Panc1 (cell line): Measurements from ENCODE around the gene RARB. TPM values are rescaled to one million over a fixed set of nuclear protein-coding genes. Genes with fewer than 3 reads are reported as not detected.

Experiments used
- ATAC-seq: fragments of 200-7000 bp; cut with Tn5 transposase; 2 replicates; pipeline ENCODE4 v1.9.1; 2020; ENCODE audit warnings: mild to moderate bottlenecking, moderate library complexity
- BruUV-seq: library from RNA; stranded (reverse); fragments of 400-500 nt; replicated peaks from 2 replicates; lab custom pipeline; 2021; lab: Mats Ljungman, UMichigan
- CTCF ChIA-PET: fragments of 300-600 bp; sonication (Branson Sonifier 250); formaldehyde crosslinking; loops from one replicate; lab custom pipeline; 2022; ENCODE audit warnings: antibody characterized with exemption; lab: Charles Lee
- POLR2A ChIA-PET: fragments of 300-600 bp; sonication (Branson Sonifier 250); formaldehyde crosslinking; loops from one replicate; lab custom pipeline; 2022; ENCODE audit warnings: antibody characterized with exemption; lab: Charles Lee
- DNase-seq: peaks from one replicate; pipeline ENCODE4 v3.0.0-alpha.2; 2010; ENCODE audit warnings: low read depth, low spot score
- H3K27ac ChIP-seq: 2 replicates; pipeline ENCODE4 v1.5.1; 2011; ENCODE audit warnings: mild to moderate bottlenecking, low read length, inconsistent platforms
- H3K27me3 ChIP-seq: fragments of 200-500 bp; sonication (Bioruptor generic); 2 replicates; pipeline ENCODE4 v1.6.0; 2014; ENCODE audit warnings: low read length, inconsistent platforms; ENCODE audit not compliant: control insufficient read depth, insufficient read depth
- H3K36me3 ChIP-seq: fragments of 200-500 bp; sonication (Bioruptor generic); 2 replicates; pipeline ENCODE4 v1.5.1; 2014; ENCODE audit warnings: inconsistent platforms, mild to moderate bottlenecking, low read length, moderate library complexity; ENCODE audit not compliant: control insufficient read depth, insufficient read depth
- H3K4me1 ChIP-seq: 2 replicates; pipeline ENCODE4 v1.5.1; 2011; ENCODE audit warnings: inconsistent platforms, mild to moderate bottlenecking, low read length, moderate library complexity; ENCODE audit not compliant: control insufficient read depth, insufficient read depth
- H3K4me3 ChIP-seq, 2 experiments: 2 replicates each; pipeline ENCODE4 v1.5.1; 2011 to 2012; ENCODE audit warnings: low read depth in 2 of 2, low read length in 2 of 2, mild to moderate bottlenecking in 2 of 2, inconsistent platforms in 1 of 2, moderate library complexity in 1 of 2
- H3K9me3 ChIP-seq: fragments of 200-500 bp; sonication (Bioruptor generic); 2 replicates; pipeline ENCODE4 v1.5.1; 2014; ENCODE audit warnings: low read depth, mild to moderate bottlenecking, inconsistent platforms, low read length, moderate library complexity; ENCODE audit not compliant: control insufficient read depth, insufficient read depth
- CTCF ChIP-seq: fragments of 450-650 bp; IDR thresholded peaks from 2 replicates; pipeline ENCODE4 v1.5.1; 2017; ENCODE audit warnings: mild to moderate bottlenecking
- POLR2AphosphoS5 ChIP-seq: IDR thresholded peaks from 2 replicates; pipeline ENCODE4 v1.6.1; 2012; ENCODE audit warnings: mild to moderate bottlenecking, low read depth, low read length, moderate library complexity
- REST ChIP-seq, 2 experiments: IDR thresholded peaks; 2 replicates each; pipeline ENCODE4 v1.6.1; 2011 to 2012; ENCODE audit warnings: low read depth in 2 of 2, control low read depth in 1 of 2, low read length in 1 of 2, mild to moderate bottlenecking in 1 of 2, moderate library complexity in 1 of 2; ENCODE audit not compliant: insufficient read depth in 1 of 2
- SIN3A ChIP-seq: IDR thresholded peaks from 2 replicates; pipeline ENCODE4 v1.6.1; 2012; ENCODE audit warnings: low read depth, mild to moderate bottlenecking, low read length, moderate library complexity, borderline replicate concordance; ENCODE audit not compliant: insufficient read depth
- TCF7L2 ChIP-seq: IDR thresholded peaks from 2 replicates; pipeline ENCODE4 v1.6.1; 2011; ENCODE audit warnings: mild to moderate bottlenecking, low read depth, low read length, inconsistent platforms
- in situ Hi-C: cut with HindIII; loops from 2 replicates; pipeline ENCODE4 v1.10.0; 2016; ENCODE audit warnings: low sequenced_read_pairs, low pct_unique_long_range_greater_than_20kb
- intact Hi-C: fragments of 100-400 bp; cut with micrococcal nuclease; formaldehyde crosslinking; loops from one replicate; pipeline ENCODE4 v1.10.0; 2022; ENCODE audit not compliant: unreplicated experiment
- total RNA-seq: library from RNA; stranded (reverse); gene quantifications from one replicate; pipeline ENCODE4 v1.2.1, GENCODE V29; 2021; ENCODE audit not compliant: unreplicated experiment

The RARB gene
- total RNA-seq, 1 experiment from 2014 or later = not detected

- TF ChIP-seq POLR2AphosphoS5 = no peak
- TF ChIP-seq SIN3A = no peak
- no peak for TF ChIP-seq REST (IDR thresholded peaks at IDR 0.05; ENCODE audit: insufficient read depth in 1 of 2, low read depth in 2 of 2, low read length in 1 of 2)
- TF ChIP-seq CTCF = no peak
- TF ChIP-seq TCF7L2 = no peak
- DNase-seq (no peak), ATAC-seq (no peak)
- Histone ChIP-seq H3K36me3 (no peaks in the 10 kb centered on the region), H3K27me3 (no peaks in the 10 kb centered on the region), H3K4me1 (no peaks in the 10 kb centered on the region), H3K4me3 (no peak overlapping the region), H3K9me3 (no peaks in the 10 kb centered on the region), H3K27ac (no peak overlapping the region)
- ChIA-PET CTCF (no interaction called here), POLR2A (no interaction called here)
- no TSS peak for BruUV-seq
- intact Hi-C loops = no loop called here
- in situ Hi-C loops = no loop called here
These were observed 23.5 kb upstream of the RARB start for GRCh38 chr3:25404569-25404968.

GRCh38 chr3:25405335-25405734 lies 22.7 kb upstream of the RARB start:
- H3K36me3 ChIP-seq = no peaks in the 10 kb centered on the region
- H3K27me3 ChIP-seq = no peaks in the 10 kb centered on the region
- no TSS peak for BruUV-seq
- H3K4me3 ChIP-seq = no peak overlapping the region
- CTCF ChIA-PET = no interaction called here
- H3K4me1 ChIP-seq = no peaks in the 10 kb centered on the region
- no peak overlapping the region for H3K27ac ChIP-seq
- POLR2A ChIA-PET = no interaction called here
- no peak for ATAC-seq
- intact Hi-C loops (no loop called here), in situ Hi-C loops (no loop called here)
- TF ChIP-seq POLR2AphosphoS5 (no peak), TCF7L2 (no peak)
- no peaks in the 10 kb centered on the region for H3K9me3 ChIP-seq
- no peak for DNase-seq

GRCh38 chr3:25410703-25411102 lies 17.4 kb upstream of the RARB start:
- H3K27me3 ChIP-seq = no peaks in the 10 kb centered on the region
- no peak for DNase-seq
- intact Hi-C loops (no loop called here), in situ Hi-C loops (no loop called here)
- BruUV-seq = no TSS peak
- TF ChIP-seq CTCF (no peak), TCF7L2 (no peak), POLR2AphosphoS5 (no peak), REST (IDR thresholded peaks at IDR 0.05; ENCODE audit: insufficient read depth in 1 of 2, low read depth in 2 of 2, low read length in 1 of 2) (no peak), SIN3A (no peak)
- CTCF ChIA-PET = no interaction called here
- POLR2A ChIA-PET = no interaction called here
- no peaks in the 10 kb centered on the region for H3K36me3 ChIP-seq
- no peaks in the 10 kb centered on the region for H3K9me3 ChIP-seq
- no peak overlapping the region for H3K27ac ChIP-seq
- no peak for ATAC-seq
- H3K4me1 ChIP-seq = no peaks in the 10 kb centered on the region
- no peak overlapping the region for H3K4me3 ChIP-seq
